HFFc6 (cell line): ENCODE data around the gene CA7. TPM values are rescaled to one million over a fixed set of nuclear protein-coding genes. Genes with fewer than 3 reads are reported as not detected.

ENCODE experiments used
- DNase-seq: peaks from one replicate; pipeline ENCODE4 v3.0.0-alpha.2; 2018
- H3K27ac Mint-ChIP-seq: 2 replicates; pipeline ENCODE4 v1.8.0; 2020; ENCODE audit warnings: mild to moderate bottlenecking, mixed read lengths
- H3K27me3 Mint-ChIP-seq: 2 replicates; pipeline ENCODE4 v1.8.0; 2021; ENCODE audit warnings: mild to moderate bottlenecking, moderate library complexity, mixed read lengths; ENCODE audit not compliant: insufficient read depth
- H3K36me3 Mint-ChIP-seq: 2 replicates; pipeline ENCODE4 v1.8.0; 2021; ENCODE audit warnings: low read depth, mixed read lengths
- H3K4me1 Mint-ChIP-seq: 2 replicates; pipeline ENCODE4 v1.8.0; 2020; ENCODE audit warnings: low read depth, mixed read lengths
- H3K4me3 Mint-ChIP-seq: 2 replicates; pipeline ENCODE4 v1.8.0; 2020; ENCODE audit warnings: mild to moderate bottlenecking, moderate library complexity, mixed read lengths
- H3K9me3 Mint-ChIP-seq: 2 replicates; pipeline ENCODE4 v1.8.0; 2020; ENCODE audit warnings: mild to moderate bottlenecking, mixed read lengths
- total RNA-seq, 6 experiments: library from RNA; stranded (reverse); fragmentation: NEBNext Ultra II Directional; extraction: Animal tissue kit (Norgen Biotek cat#: 25700); gene quantifications; 2 replicates in 1 of 6; 3 replicates in 5 of 6; pipeline ENCODE4 v1.2.3, GENCODE V29; 2021
- TF ChIP-seq, protein P1 (sequence below): fragments of 200-600 bp; sonication (generic); IDR thresholded peaks from 2 replicates; pipeline ENCODE4 v1.5.0; 2021; ENCODE audit warnings: antibody characterized with exemption, mild to moderate bottlenecking

CA7 gene
- total RNA-seq, 6 experiments from 2014 or later = not detected

DNA sequence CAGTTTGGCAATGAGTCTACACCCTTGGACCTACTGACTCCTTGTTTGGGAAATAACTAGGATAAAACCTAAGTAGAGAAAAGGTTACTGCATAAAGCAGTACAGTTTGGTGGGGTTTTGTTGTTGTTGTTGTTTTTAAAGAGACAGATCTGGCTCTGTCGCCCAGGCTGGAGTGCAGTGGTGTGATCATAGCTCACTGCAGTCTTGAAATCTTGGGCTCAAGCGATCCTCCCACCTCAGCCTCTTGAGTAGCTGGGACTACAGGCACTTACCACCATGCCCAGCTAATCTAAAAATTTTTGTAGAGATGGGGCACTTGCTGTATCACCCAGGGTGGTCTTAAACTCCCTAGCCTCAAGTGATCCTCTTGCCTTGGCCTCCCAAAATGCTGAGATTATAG lies 37.3 kb downstream of the CA7 start:
- no peak for DNase-seq
- Mint-ChIP-seq H3K4me3 (peak overlapping the region; percentile 99), H3K36me3 (peaks cover 11% of the 10 kb centered on the region; the same call in 1 of the 2 replicates), H3K4me1 (peaks cover 49% of the 10 kb centered on the region), H3K9me3 (no peaks in the 10 kb centered on the region), H3K27ac (peak overlapping the region; percentile 5), H3K27me3 (no peaks in the 10 kb centered on the region)
- TF ChIP-seq, protein P1, sequence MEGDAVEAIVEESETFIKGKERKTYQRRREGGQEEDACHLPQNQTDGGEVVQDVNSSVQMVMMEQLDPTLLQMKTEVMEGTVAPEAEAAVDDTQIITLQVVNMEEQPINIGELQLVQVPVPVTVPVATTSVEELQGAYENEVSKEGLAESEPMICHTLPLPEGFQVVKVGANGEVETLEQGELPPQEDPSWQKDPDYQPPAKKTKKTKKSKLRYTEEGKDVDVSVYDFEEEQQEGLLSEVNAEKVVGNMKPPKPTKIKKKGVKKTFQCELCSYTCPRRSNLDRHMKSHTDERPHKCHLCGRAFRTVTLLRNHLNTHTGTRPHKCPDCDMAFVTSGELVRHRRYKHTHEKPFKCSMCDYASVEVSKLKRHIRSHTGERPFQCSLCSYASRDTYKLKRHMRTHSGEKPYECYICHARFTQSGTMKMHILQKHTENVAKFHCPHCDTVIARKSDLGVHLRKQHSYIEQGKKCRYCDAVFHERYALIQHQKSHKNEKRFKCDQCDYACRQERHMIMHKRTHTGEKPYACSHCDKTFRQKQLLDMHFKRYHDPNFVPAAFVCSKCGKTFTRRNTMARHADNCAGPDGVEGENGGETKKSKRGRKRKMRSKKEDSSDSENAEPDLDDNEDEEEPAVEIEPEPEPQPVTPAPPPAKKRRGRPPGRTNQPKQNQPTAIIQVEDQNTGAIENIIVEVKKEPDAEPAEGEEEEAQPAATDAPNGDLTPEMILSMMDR = no peak

DNA sequence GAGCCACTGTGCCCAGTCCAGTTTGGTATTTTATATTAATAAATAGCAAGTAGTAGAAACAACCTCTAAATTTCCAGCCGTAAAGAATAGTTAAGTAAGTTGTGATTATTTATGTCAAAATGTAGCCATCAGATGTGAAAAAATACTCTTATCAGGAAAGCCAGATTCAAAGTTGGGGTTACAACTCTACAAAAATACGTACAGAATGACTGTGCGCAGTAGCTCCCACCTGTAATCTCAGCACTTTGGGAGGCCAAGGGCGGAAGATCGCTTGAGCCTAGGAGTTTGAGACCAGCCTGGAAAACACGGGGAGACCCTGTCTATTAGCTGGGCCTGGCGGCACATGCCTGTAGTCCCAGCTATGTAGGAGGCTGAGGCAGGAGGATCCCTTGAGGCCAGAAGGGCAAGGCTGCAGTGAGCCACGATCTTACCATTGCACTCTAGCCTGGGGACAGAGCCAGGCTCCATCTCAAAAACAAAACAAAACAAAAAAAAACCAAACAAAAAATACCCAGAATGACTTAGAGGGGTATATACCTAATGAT lies 37.8 kb downstream of the CA7 start:
- Mint-ChIP-seq H3K4me3 (no peak overlapping the region; the same call in 1 of the 2 replicates), H3K27ac (no peak overlapping the region; the same call in 1 of the 2 replicates), H3K4me1 (peaks cover 54% of the 10 kb centered on the region), H3K27me3 (no peaks in the 10 kb centered on the region), H3K9me3 (no peaks in the 10 kb centered on the region), H3K36me3 (peaks cover 11% of the 10 kb centered on the region; the same call in 1 of the 2 replicates)
- TF ChIP-seq, protein P1 = no peak
- DNase-seq = no peak

DNA sequence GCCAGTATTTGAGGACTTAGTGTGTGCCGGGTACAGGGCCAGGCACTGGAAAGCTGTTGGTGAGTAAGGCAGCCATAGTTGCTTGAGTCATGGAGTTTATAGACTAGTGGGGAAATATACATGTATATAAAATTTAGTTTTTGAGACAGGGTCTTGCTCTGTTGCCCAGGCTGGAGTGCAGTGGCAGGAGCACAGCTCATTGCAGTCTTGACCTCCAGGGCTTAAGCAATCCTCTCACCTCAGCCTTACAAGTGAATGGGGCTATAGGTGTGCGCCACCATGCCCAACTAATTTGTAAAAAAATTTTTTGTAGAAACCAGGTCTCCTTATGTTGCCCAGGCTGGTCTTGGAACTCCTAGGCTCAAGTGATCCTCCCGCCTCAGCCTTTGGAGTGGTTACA lies 38.5 kb downstream of the CA7 start:
- H3K4me1 Mint-ChIP-seq = peaks cover 59% of the 10 kb centered on the region
- H3K27ac Mint-ChIP-seq = no peak overlapping the region
- TF ChIP-seq, protein P1 = no peak
- no peak overlapping the region for H3K4me3 Mint-ChIP-seq
- no peaks in the 10 kb centered on the region for H3K27me3 Mint-ChIP-seq
- H3K36me3 Mint-ChIP-seq = peaks cover 11% of the 10 kb centered on the region; the same call in 1 of the 2 replicates
- no peak for DNase-seq
- H3K9me3 Mint-ChIP-seq = no peaks in the 10 kb centered on the region

DNA sequence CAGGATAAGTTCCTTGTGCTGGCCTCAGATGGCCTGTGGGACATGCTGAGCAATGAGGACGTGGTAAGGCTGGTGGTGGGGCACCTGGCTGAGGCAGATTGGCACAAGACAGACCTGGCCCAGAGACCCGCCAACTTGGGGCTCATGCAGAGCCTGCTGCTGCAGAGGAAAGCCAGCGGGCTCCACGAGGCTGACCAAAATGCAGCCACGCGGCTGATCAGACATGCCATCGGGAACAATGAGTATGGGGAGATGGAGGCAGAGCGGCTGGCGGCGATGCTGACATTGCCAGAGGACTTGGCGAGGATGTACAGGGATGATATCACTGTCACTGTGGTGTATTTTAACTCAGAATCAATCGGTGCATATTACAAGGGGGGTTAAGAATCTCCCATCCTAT lies 41.3 kb downstream of the CA7 start:
- TF ChIP-seq, protein P1 = no peak
- H3K36me3 Mint-ChIP-seq = peaks cover 16% of the 10 kb centered on the region; the same call in 1 of the 2 replicates
- DNase-seq = no peak
- no peaks in the 10 kb centered on the region for H3K9me3 Mint-ChIP-seq
- H3K27ac Mint-ChIP-seq = peak overlapping the region; percentile 31
- H3K27me3 Mint-ChIP-seq = no peaks in the 10 kb centered on the region
- H3K4me1 Mint-ChIP-seq = peaks cover 50% of the 10 kb centered on the region
- H3K4me3 Mint-ChIP-seq = peak overlapping the region; percentile 32

DNA sequence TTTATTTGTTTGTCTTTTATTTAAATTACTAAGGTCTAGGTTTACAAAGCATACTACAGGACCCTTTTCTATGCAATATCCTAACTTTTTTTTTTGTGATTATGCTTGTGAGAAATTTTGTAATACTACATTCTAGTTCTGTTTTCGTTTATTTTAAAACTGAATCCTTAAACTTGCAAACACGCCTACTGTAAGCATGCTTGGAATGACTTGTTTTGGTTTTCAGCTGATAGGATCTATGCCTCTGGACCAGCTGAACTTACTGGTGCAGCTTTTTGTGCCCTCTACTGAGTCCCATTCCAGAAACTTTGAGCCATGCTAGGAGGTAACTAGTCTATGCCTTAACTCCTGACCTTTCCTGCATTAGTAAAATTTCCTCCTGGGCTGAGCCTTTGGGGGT lies 42.1 kb downstream of the CA7 start:
- DNase-seq = peak; percentile 42
- TF ChIP-seq, protein P1 = no peak
- Mint-ChIP-seq H3K4me3 (peak overlapping the region; percentile 32), H3K27me3 (no peaks in the 10 kb centered on the region; the same call in 1 of the 2 replicates), H3K36me3 (peaks cover 16% of the 10 kb centered on the region; the same call in 1 of the 2 replicates), H3K27ac (peak overlapping the region; percentile 31), H3K4me1 (peaks cover 50% of the 10 kb centered on the region), H3K9me3 (no peaks in the 10 kb centered on the region)
